Spleen (tissue), 7 donors: ENCODE measurements around the gene TXNDC17.

Source experiments
- CTCF ChIP-seq, 11 experiments: fragments of 200-600 bp in 7 of 11; fragments of 450-650 bp in 4 of 11; sonication (generic) in 4 of 11; IDR thresholded peaks in 8 of 11; conservative IDR thresholded peaks in 3 of 11; 1 replicate in 7 of 11; 2 replicates in 4 of 11; pipeline versions ENCODE4 v1.4.0 to v1.8.0; 2016 to 2021; ENCODE audit warnings: antibody characterized with exemption in 11 of 11, inconsistent platforms in 4 of 11, mild to moderate bottlenecking in 1 of 11
- POLR2A ChIP-seq, 3 donors: fragments of 450-650 bp; IDR thresholded peaks; one replicate each; pipeline ENCODE4 v1.5.1; 2017; ENCODE audit warnings: antibody characterized with exemption in 3 of 3, mild to moderate bottlenecking in 1 of 3
- POLR2AphosphoS5 ChIP-seq, 3 donors: sonication (generic); formaldehyde crosslinking; IDR thresholded peaks; one replicate each; pipeline ENCODE4 v1.5.1; 2017; ENCODE audit warnings: antibody characterized with exemption in 3 of 3
- donor health status: DM: no; HTN: no; CAD: no; lungs with moderate emphysema.
- donor health status: DM: no; HTN: no; CAD: no.
- donor health status: DM: no; HTN: no; CAD: no.

GRCh38 chr17:6639014-6639585 is 1.8 kb upstream of the TXNDC17 start:
- TF ChIP-seq CTCF (IDR thresholded peaks at IDR 0.05 in 8 of 11, conservative IDR thresholded peaks at IDR 0.05 in 3 of 11) (no peak), POLR2A (IDR thresholded peaks at IDR 0.05) (no peak), POLR2AphosphoS5 (IDR thresholded peaks at IDR 0.05) (no peak)
